HCT116 (cell line): ENCODE data around the gene SEC11A. TPM values are rescaled to one million over a fixed set of nuclear protein-coding genes. Genes with fewer than 3 reads are reported as not detected.

Source experiments
- ATAC-seq: fragments of 200-7000 bp; cut with Tn5 transposase; 2 replicates; pipeline ENCODE4 v1.9.1; 2020; ENCODE audit warnings: mild to moderate bottlenecking, moderate library complexity
- BruUV-seq: library from RNA; stranded (reverse); fragments of 400-500 nt; replicated peaks from 2 replicates; lab custom pipeline; 2021; lab: Mats Ljungman, UMichigan
- CTCF ChIA-PET: fragments of 300-600 bp; sonication (Branson Sonifier 250); formaldehyde crosslinking; loops from one replicate; lab custom pipeline; 2021; ENCODE audit warnings: antibody characterized with exemption; lab: Charles Lee
- POLR2A ChIA-PET: fragments of 300-600, 350-600 bp; sonication (Branson Sonifier 250); formaldehyde crosslinking; loops from one replicate; lab custom pipeline; 2021; ENCODE audit warnings: antibody characterized with exemption; lab: Charles Lee
- RAD21 ChIA-PET, 2 experiments: fragments of 300-600 bp; sonication (Branson Sonifier 250); formaldehyde crosslinking; loops; one replicate each; lab custom pipeline; 2023; ENCODE audit warnings: low total read pairs in 2 of 2; ENCODE audit not compliant: uncharacterized antibody in 2 of 2, unreplicated experiment in 2 of 2, low non-redundant PET in 1 of 2; lab: Charles Lee
- DNase-seq: peaks from one replicate; pipeline ENCODE4 v3.0.0-alpha.2; 2010; ENCODE audit warnings: low read depth, low spot score
- H2AFZ ChIP-seq: fragments of 200-600 bp; shearing (Covaris generic), sonication (generic); 2 replicates; pipeline ENCODE4 v1.6.1; 2017; ENCODE audit warnings: low read depth, mixed run types, mixed read lengths, antibody characterized with exemption, low read length; ENCODE audit not compliant: poor library complexity, severe bottlenecking
- H3K27ac ChIP-seq: 2 replicates; pipeline ENCODE4 v1.5.1; 2012; ENCODE audit warnings: low read depth, low read length
- H3K27me3 ChIP-seq: fragments of 200-600 bp; sonication (generic); 2 replicates; pipeline ENCODE4 v1.6.1; 2016; ENCODE audit warnings: mixed run types, low read length, mixed read lengths; ENCODE audit not compliant: insufficient read depth
- H3K36me3 ChIP-seq, 2 experiments: fragments of 200-500 bp in 1 of 2; fragments of 200-600 bp in 1 of 2; sonication (Bioruptor generic) in 1 of 2; sonication (generic) in 1 of 2; 2 replicates each; pipeline versions ENCODE4 v1.5.1 to v1.6.1; 2014 to 2016; ENCODE audit warnings: low read length in 2 of 2, inconsistent platforms in 1 of 2, mixed read lengths in 1 of 2, mixed run types in 1 of 2; ENCODE audit not compliant: insufficient read depth in 2 of 2, control insufficient read depth in 1 of 2
- H3K4me1 ChIP-seq, 2 experiments: fragments of 200-600 bp in 1 of 2; sonication (generic) in 1 of 2; 2 replicates each; pipeline versions ENCODE4 v1.5.1 to v1.6.1; 2012 to 2017; ENCODE audit warnings: low read length in 2 of 2, inconsistent platforms in 1 of 2, mild to moderate bottlenecking in 1 of 2, mixed read lengths in 1 of 2, mixed run types in 1 of 2, moderate library complexity in 1 of 2; ENCODE audit not compliant: insufficient read depth in 2 of 2, control insufficient read depth in 1 of 2
- H3K4me2 ChIP-seq: fragments of 200-600 bp; sonication (generic); 2 replicates; pipeline ENCODE4 v1.6.1; 2017; ENCODE audit warnings: mixed run types, low read length, mixed read lengths
- H3K4me3 ChIP-seq, 2 experiments: fragments of 200-600 bp in 1 of 2; sonication (generic) in 1 of 2; replicated peaks in 1 of 2; 2 replicates each; pipeline ENCODE4 v1.5.1; 2011 to 2016; ENCODE audit warnings: low read length in 2 of 2, control low read depth in 1 of 2, low read depth in 1 of 2, mild to moderate bottlenecking in 1 of 2, mixed read lengths in 1 of 2, mixed run types in 1 of 2
- H3K79me2 ChIP-seq: fragments of 200-600 bp; sonication (generic); 2 replicates; pipeline ENCODE4 v1.6.1; 2017; ENCODE audit warnings: mild to moderate bottlenecking, mixed run types, low read length, moderate library complexity, mixed read lengths; ENCODE audit not compliant: insufficient read depth
- H3K9ac ChIP-seq: fragments of 200-600 bp; sonication (generic); 2 replicates; pipeline ENCODE4 v1.6.1; 2016; ENCODE audit warnings: low read length, mixed read lengths
- H3K9me2 ChIP-seq: fragments of 200-600 bp; sonication (generic), shearing (Covaris generic); 2 replicates; pipeline ENCODE4 v1.6.1; 2017; ENCODE audit warnings: mixed run types, mild to moderate bottlenecking, moderate library complexity; ENCODE audit not compliant: insufficient read depth
- H3K9me3 ChIP-seq, 2 experiments: fragments of 200-500 bp in 1 of 2; fragments of 200-600 bp in 1 of 2; sonication (Bioruptor generic) in 1 of 2; sonication (generic) in 1 of 2; 2 replicates each; pipeline ENCODE4 v1.6.1; 2014 to 2017; ENCODE audit warnings: low read length in 2 of 2, mixed read lengths in 2 of 2, inconsistent platforms in 1 of 2, low read depth in 1 of 2, mild to moderate bottlenecking in 1 of 2, mixed run types in 1 of 2, moderate library complexity in 1 of 2; ENCODE audit not compliant: control insufficient read depth in 1 of 2, insufficient read depth in 1 of 2
- H4K20me1 ChIP-seq: fragments of 200-600 bp; sonication (generic), shearing (Covaris generic); 2 replicates; pipeline ENCODE4 v1.6.1; 2017; ENCODE audit warnings: mixed run types, mild to moderate bottlenecking, moderate library complexity; ENCODE audit not compliant: insufficient read depth
- CBX3 ChIP-seq: IDR thresholded peaks from 2 replicates; pipeline ENCODE4 v1.6.1; 2012; ENCODE audit warnings: low read depth
- CEBPB ChIP-seq: IDR thresholded peaks from 2 replicates; pipeline ENCODE4 v1.6.1; 2012; ENCODE audit warnings: low read depth
- EGR1 ChIP-seq: IDR thresholded peaks from 2 replicates; pipeline ENCODE4 v1.6.1; 2012; ENCODE audit warnings: low read depth
- ELF1 ChIP-seq: IDR thresholded peaks from 2 replicates; pipeline ENCODE4 v1.6.1; 2012; ENCODE audit warnings: low read depth, borderline replicate concordance
- EZH2 ChIP-seq: fragments of 200-600 bp; sonication (generic); IDR thresholded peaks from 2 replicates; pipeline ENCODE4 v1.6.1; 2017; ENCODE audit warnings: antibody characterized with exemption, mixed run types
- EZH2phosphoT487 ChIP-seq: fragments of 200-600 bp; IDR thresholded peaks from 2 replicates; pipeline ENCODE4 v1.6.1; 2018; ENCODE audit warnings: antibody characterized with exemption, borderline replicate concordance
- FOSL1 ChIP-seq: IDR thresholded peaks from 2 replicates; pipeline ENCODE4 v1.6.1; 2012; ENCODE audit warnings: low read depth
- POLR2A ChIP-seq: IDR thresholded peaks from 2 replicates; pipeline ENCODE4 v1.7.0; 2011; ENCODE audit warnings: borderline replicate concordance; ENCODE audit not compliant: insufficient read depth, insufficient read length; ENCODE audit errors: extremely low read depth
- POLR2AphosphoS5 ChIP-seq: IDR thresholded peaks from 2 replicates; pipeline ENCODE4 v1.6.1; 2011; ENCODE audit warnings: mild to moderate bottlenecking, low read depth, low read length, moderate library complexity
- SIN3A ChIP-seq: IDR thresholded peaks from 2 replicates; pipeline ENCODE4 v1.6.1; 2012; ENCODE audit warnings: low read depth
- YY1 ChIP-seq: IDR thresholded peaks from 2 replicates; pipeline ENCODE4 v1.6.1; 2011; ENCODE audit warnings: low read length, low read depth, moderate library complexity, mild to moderate bottlenecking; ENCODE audit not compliant: insufficient replicate concordance; ENCODE audit errors: extremely low read depth
- ZFX ChIP-seq: fragments of 450-650 bp; IDR thresholded peaks from 2 replicates; pipeline ENCODE4 v1.6.1; 2017
- ZNF274 ChIP-seq: fragments of 200-500 bp; sonication (Bioruptor generic); IDR thresholded peaks from 2 replicates; pipeline ENCODE4 v1.6.1; 2014; ENCODE audit warnings: mild to moderate bottlenecking, low read depth, low read length, inconsistent platforms
- intact Hi-C: fragments of 100-400 bp; cut with micrococcal nuclease; formaldehyde crosslinking; loops from 2 replicates; pipeline ENCODE4 v1.10.0; 2022
- total RNA-seq: library from RNA; stranded (reverse); gene quantifications from one replicate; pipeline ENCODE4 v1.2.1, GENCODE V29; 2021; ENCODE audit not compliant: unreplicated experiment
- TF ChIP-seq, protein P1 (sequence below): IDR thresholded peaks from 2 replicates; pipeline ENCODE4 v1.6.1; 2011; ENCODE audit warnings: mild to moderate bottlenecking, low read length, moderate library complexity; ENCODE audit not compliant: insufficient replicate concordance; ENCODE audit errors: extremely low read depth
- TF ChIP-seq, protein P2 (sequence below): IDR thresholded peaks from 2 replicates; pipeline ENCODE4 v1.6.1; 2012
- TF ChIP-seq, protein P3 (sequence below): IDR thresholded peaks from 2 replicates; pipeline ENCODE4 v1.6.1; 2012

Gene SEC11A
- total RNA-seq, 1 experiment from 2014 or later = 175 TPM

DNA sequence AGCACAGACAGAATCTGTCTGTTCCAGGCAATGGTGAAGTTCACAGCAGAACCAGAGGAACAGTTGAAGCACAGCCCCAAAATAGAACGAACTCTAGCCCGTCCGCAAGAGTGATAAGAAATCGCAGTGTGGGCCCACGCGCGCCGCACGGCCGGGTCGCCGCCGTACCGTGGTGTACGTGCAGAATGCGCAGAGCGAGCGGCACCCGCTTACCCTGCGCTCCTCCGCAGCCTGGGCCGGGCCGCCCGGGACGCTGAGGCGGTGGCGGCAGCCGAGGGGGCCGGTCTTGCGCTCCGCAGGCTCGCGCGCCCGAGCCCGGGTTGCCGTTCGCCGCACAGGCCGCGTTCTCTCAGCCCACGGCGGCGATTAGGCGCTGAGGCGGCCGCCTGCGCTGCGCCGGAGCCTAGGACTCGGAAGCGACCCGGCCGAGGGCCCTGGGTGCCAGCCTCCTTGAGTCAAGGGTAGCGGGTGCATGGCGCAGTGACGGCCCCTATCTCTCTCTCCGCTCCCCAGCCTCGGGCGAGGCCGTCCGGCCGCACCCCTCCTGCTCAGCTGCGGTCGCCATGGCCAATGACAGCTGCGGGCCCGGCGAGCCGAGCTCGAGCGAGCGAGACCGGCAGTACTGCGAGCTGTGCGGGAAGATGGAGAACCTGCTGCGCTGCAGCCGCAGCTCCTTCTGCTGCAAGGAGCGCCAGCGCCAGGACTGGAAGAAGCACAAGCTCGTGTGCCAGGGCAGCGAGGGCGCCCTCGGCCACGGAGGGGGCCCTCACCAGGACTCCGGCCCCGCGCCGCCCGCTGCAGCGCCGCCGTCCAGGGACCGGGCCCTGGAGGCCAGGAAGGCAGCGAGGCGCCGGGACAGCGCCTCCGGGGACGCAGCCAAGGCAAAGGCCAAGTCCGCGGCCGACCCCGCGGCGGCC lies 82.4 kb downstream of the SEC11A start:
- Histone ChIP-seq H3K36me3 (0 out of 4 replicates have a peak, but pooled peaks cover 0 to 5% of the 10 kb centered on the region in 2 experiments), H3K4me1 (peaks cover 8 to 29% of the 10 kb centered on the region in 2 experiments; a peak in 3 of 4 replicates), H3K27ac (peak overlapping the region; percentile 69), H3K4me2 (peak overlapping the region; percentile 85), H3K79me2 (peaks cover 12% of the 10 kb centered on the region; the same call in 1 of the 2 replicates), H4K20me1 (no peaks in the 10 kb centered on the region), H3K4me3 (peak overlapping the region; percentile 47 to 60), H3K9me2 (no peaks in the 10 kb centered on the region), H3K9me3 (no peaks in the 10 kb centered on the region), H3K9ac (peak overlapping the region; percentile 57), H3K27me3 (no peaks in the 10 kb centered on the region), H2AFZ (no peak overlapping the region)
- no peak for TF ChIP-seq CEBPB
- no peak for TF ChIP-seq POLR2A
- TF ChIP-seq ZFX = peak; percentile 78
- ChIA-PET POLR2A (no interaction called here), CTCF (no interaction called here), RAD21 (no interaction called here)
- BruUV-seq = no TSS peak
- peak; percentile 31 for ATAC-seq
- intact Hi-C loops = loop anchor here (5.0 kb wide), 2 partner anchors 36 to 491 kb away; no protein-coding TSS in a partner anchor
- no peak for DNase-seq

DNA sequence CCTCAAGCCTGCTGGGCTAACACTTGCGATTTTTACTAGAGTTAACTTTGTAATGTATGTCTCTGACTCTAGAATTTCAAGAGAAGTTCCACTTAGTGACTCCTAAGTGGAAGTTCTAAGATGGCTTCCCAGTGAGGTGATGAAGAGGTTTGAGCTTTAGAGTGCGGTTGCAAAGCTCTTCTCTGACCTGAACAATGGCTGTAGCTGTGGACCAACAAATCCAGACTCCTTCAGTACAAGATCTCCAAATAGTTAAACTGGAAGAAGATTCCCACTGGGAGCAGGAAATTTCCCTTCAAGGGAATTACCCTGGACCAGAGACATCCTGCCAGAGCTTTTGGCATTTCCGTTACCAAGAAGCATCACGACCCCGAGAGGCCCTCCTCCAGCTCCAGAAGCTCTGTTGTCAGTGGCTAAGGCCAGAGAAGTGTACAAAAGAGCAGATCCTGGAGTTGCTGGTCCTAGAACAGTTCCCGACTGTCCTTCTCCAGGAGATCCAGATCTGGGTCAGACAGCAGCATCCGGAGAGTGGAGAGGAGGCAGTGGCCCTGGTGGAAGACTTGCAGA lies 84.2 kb downstream of the SEC11A start:
- H3K36me3 ChIP-seq = 0 out of 4 replicates have a peak, but pooled peaks cover 0 to 5% of the 10 kb centered on the region in 2 experiments
- H3K27ac ChIP-seq = peak overlapping the region; percentile 67
- TSS peak; percentile 73 for BruUV-seq
- H3K9me3 ChIP-seq = no peaks in the 10 kb centered on the region
- POLR2A ChIA-PET = interaction anchor here (0.6 to 1.7 kb wide), 6 partner anchors 19 to 283 kb away, joined by 3 to 5 read pairs (median 3); partner anchors contain the start of gene ZSCAN2
- H3K79me2 ChIP-seq = peaks cover 12% of the 10 kb centered on the region; the same call in 1 of the 2 replicates
- DNase-seq = no peak
- H3K4me1 ChIP-seq = peaks cover 8 to 29% of the 10 kb centered on the region in 2 experiments; a peak in 3 of 4 replicates
- CTCF ChIA-PET = interaction anchor here (1.2 kb wide), 2 partner anchors 33 to 44 kb away, joined by 3 to 4 read pairs; no protein-coding TSS in a partner anchor
- ATAC-seq = peak; percentile 8; the same call in 1 of the 2 replicates
- no peaks in the 10 kb centered on the region for H3K9me2 ChIP-seq
- H3K4me3 ChIP-seq = peak overlapping the region; percentile 65 to 73
- RAD21 ChIA-PET = interaction anchor here in 1 of 2 experiments (1.1 kb wide), 1 partner anchor 22 kb away, joined by 3 read pairs; no protein-coding TSS in a partner anchor
- peak overlapping the region; percentile 85 for H3K4me2 ChIP-seq
- peak overlapping the region; percentile 79 for H2AFZ ChIP-seq
- H4K20me1 ChIP-seq = no peaks in the 10 kb centered on the region
- intact Hi-C loops = loop anchor here (5.0 kb wide), 2 partner anchors 34 to 489 kb away; no protein-coding TSS in a partner anchor
- peak overlapping the region; percentile 68 for H3K9ac ChIP-seq
- no peaks in the 10 kb centered on the region for H3K27me3 ChIP-seq
- TF ChIP-seq EGR1 = no peak
- TF ChIP-seq CBX3 = no peak
- no peak for TF ChIP-seq EZH2phosphoT487
- TF ChIP-seq ZNF274 = no peak
- no peak for TF ChIP-seq EZH2
- TF ChIP-seq, protein P1, sequence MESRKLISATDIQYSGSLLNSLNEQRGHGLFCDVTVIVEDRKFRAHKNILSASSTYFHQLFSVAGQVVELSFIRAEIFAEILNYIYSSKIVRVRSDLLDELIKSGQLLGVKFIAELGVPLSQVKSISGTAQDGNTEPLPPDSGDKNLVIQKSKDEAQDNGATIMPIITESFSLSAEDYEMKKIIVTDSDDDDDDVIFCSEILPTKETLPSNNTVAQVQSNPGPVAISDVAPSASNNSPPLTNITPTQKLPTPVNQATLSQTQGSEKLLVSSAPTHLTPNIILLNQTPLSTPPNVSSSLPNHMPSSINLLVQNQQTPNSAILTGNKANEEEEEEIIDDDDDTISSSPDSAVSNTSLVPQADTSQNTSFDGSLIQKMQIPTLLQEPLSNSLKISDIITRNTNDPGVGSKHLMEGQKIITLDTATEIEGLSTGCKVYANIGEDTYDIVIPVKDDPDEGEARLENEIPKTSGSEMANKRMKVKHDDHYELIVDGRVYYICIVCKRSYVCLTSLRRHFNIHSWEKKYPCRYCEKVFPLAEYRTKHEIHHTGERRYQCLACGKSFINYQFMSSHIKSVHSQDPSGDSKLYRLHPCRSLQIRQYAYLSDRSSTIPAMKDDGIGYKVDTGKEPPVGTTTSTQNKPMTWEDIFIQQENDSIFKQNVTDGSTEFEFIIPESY = no peak
- no peak for TF ChIP-seq FOSL1
- no peak for TF ChIP-seq CEBPB
- no peak for TF ChIP-seq POLR2A
- TF ChIP-seq, protein P2, sequence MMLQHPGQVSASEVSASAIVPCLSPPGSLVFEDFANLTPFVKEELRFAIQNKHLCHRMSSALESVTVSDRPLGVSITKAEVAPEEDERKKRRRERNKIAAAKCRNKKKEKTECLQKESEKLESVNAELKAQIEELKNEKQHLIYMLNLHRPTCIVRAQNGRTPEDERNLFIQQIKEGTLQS = no peak
- no peak for TF ChIP-seq SIN3A
- TF ChIP-seq, protein P3, sequence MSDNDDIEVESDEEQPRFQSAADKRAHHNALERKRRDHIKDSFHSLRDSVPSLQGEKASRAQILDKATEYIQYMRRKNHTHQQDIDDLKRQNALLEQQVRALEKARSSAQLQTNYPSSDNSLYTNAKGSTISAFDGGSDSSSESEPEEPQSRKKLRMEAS = no peak
- TF ChIP-seq POLR2AphosphoS5 = no peak
- no peak for TF ChIP-seq ELF1
- TF ChIP-seq YY1 = no peak
